ENCODE measurements around the gene PROZ.

DNA sequence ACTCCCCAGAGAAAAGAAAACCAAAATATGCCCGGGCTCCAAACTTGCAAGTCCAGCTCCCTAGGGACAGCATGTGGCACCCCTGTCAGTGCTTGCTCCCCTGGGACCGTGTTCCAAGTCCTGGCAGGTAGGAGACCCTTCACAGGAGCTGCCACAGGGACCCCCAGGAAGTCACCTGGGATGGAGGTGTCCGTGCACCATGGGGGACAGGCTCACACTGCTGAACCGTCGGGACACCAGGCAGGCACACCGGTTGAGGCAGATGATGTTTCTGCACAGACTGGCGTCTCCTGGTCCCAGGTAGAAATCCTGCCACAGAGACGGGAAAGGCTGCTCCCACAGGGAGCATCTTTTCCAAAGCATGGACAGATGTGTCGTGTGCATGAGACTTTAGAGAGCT is 11.7 kb upstream of the PROZ start:
- TF ChIP-seq, protein P1, sequence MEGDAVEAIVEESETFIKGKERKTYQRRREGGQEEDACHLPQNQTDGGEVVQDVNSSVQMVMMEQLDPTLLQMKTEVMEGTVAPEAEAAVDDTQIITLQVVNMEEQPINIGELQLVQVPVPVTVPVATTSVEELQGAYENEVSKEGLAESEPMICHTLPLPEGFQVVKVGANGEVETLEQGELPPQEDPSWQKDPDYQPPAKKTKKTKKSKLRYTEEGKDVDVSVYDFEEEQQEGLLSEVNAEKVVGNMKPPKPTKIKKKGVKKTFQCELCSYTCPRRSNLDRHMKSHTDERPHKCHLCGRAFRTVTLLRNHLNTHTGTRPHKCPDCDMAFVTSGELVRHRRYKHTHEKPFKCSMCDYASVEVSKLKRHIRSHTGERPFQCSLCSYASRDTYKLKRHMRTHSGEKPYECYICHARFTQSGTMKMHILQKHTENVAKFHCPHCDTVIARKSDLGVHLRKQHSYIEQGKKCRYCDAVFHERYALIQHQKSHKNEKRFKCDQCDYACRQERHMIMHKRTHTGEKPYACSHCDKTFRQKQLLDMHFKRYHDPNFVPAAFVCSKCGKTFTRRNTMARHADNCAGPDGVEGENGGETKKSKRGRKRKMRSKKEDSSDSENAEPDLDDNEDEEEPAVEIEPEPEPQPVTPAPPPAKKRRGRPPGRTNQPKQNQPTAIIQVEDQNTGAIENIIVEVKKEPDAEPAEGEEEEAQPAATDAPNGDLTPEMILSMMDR (IDR thresholded peaks at IDR 0.05), result no peak
- TF ChIP-seq POLR2AphosphoS5 (IDR thresholded peaks at IDR 0.05), result no peak

All from upper lobe of left lung (tissue), 4 donors.